Activated CD4-positive, alpha-beta T cell treated with anti-CD3 and anti-CD28 coated beads, Interleukin-2, amount 10 ng/mL, durations not matched to agents 24 days and 14 days (primary cell): ENCODE data around the gene CALR. TPM values are rescaled to one million over a fixed set of nuclear protein-coding genes. Genes with fewer than 3 reads are reported as not detected.
A peak's percentile ranks its signal among the peaks of the same experiment; 100 is the strongest.
"Not testable (repeated sequence)": the region's sequence is repeated elsewhere in the genome, so short reads cannot be mapped to it uniquely, and the experiment has no call there.

Source experiments
- DNase-seq: peaks from one replicate; pipeline ENCODE4 v3.0.0; 2022
- H3K27ac Mint-ChIP-seq: one replicate; pipeline ENCODE4 v1.8.0; 2022; ENCODE audit warnings: mild to moderate bottlenecking, mixed read lengths
- H3K27me3 Mint-ChIP-seq: one replicate; pipeline ENCODE4 v1.8.0; 2022; ENCODE audit warnings: mixed read lengths
- H3K36me3 Mint-ChIP-seq: one replicate; pipeline ENCODE4 v1.8.0; 2022; ENCODE audit warnings: low read depth, mild to moderate bottlenecking, mixed read lengths
- H3K4me1 Mint-ChIP-seq: one replicate; pipeline ENCODE4 v1.8.0; 2021; ENCODE audit warnings: mixed read lengths
- H3K4me3 Mint-ChIP-seq: one replicate; pipeline ENCODE4 v1.8.0; 2022; ENCODE audit warnings: mild to moderate bottlenecking, moderate library complexity, mixed read lengths
- H3K9me3 Mint-ChIP-seq: one replicate; pipeline ENCODE4 v1.8.0; 2021; ENCODE audit warnings: mixed read lengths
- intact Hi-C: fragments of 100-400 bp; cut with micrococcal nuclease; formaldehyde crosslinking; loops from one replicate; pipeline ENCODE4 v1.15.1; 2023
- total RNA-seq: library from RNA; stranded (reverse); gene quantifications from 2 replicates; pipeline ENCODE4 v1.2.3, GENCODE V29; 2022

CALR gene
- total RNA-seq, 1 donor from 2014 or later = 994 TPM

DNA sequence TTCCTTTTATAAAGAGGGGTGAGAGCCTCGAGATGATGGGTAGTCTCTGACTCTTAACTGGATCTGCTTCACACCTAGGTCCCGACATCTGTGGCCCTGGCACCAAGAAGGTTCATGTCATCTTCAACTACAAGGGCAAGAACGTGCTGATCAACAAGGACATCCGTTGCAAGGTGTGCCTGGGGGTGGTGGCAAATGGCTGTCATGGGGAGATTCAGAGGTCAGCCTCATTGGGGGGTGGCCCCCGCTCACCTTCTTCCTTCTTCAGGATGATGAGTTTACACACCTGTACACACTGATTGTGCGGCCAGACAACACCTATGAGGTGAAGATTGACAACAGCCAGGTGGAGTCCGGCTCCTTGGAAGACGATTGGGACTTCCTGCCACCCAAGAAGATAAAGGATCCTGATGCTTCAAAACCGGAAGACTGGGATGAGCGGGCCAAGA is 1.6 kb downstream of the CALR start:
- intact Hi-C loops = loop anchor here (1.0 to 10.0 kb wide), 3 partner anchors 205 to 1475 kb away; partner anchors contain the start of genes DDX39A, GET3 and TRIR
- H3K36me3 Mint-ChIP-seq = peaks cover 63% of the 10 kb centered on the region
- peaks cover 46% of the 10 kb centered on the region for H3K4me1 Mint-ChIP-seq
- no peaks in the 10 kb centered on the region for H3K9me3 Mint-ChIP-seq
- H3K27me3 Mint-ChIP-seq = no peaks in the 10 kb centered on the region
- H3K27ac Mint-ChIP-seq = peak overlapping the region; percentile 91
- peak overlapping the region; percentile 98 for H3K4me3 Mint-ChIP-seq
- no peak for DNase-seq

DNA sequence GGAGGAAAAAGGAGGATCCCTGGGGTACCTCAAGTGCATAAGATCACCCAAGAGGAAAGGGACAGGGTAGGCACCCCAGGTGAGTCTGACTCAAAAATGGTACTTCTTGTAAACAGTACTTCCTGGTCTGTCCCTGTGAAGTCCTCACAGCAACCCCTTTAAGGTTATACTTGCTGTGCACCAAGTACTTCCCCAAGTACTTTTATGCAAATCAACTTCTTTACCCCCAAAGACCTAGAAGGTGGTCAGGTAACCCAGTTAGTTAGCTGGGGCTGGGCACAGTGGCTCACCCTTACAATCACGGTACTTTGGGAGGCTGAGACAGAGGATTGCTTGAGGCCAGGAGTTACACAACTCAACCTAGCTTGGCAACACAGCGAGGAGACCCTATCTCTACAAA is 2.5 kb downstream of the CALR start:
- no peak for DNase-seq
- peak overlapping the region; percentile 98 for H3K4me3 Mint-ChIP-seq
- intact Hi-C loops = no loop called here
- H3K27me3 Mint-ChIP-seq = peaks cover 2% of the 10 kb centered on the region
- H3K36me3 Mint-ChIP-seq = peaks cover 70% of the 10 kb centered on the region
- H3K27ac Mint-ChIP-seq = peak overlapping the region; percentile 67
- H3K9me3 Mint-ChIP-seq = no peaks in the 10 kb centered on the region
- H3K4me1 Mint-ChIP-seq = peaks cover 54% of the 10 kb centered on the region

DNA sequence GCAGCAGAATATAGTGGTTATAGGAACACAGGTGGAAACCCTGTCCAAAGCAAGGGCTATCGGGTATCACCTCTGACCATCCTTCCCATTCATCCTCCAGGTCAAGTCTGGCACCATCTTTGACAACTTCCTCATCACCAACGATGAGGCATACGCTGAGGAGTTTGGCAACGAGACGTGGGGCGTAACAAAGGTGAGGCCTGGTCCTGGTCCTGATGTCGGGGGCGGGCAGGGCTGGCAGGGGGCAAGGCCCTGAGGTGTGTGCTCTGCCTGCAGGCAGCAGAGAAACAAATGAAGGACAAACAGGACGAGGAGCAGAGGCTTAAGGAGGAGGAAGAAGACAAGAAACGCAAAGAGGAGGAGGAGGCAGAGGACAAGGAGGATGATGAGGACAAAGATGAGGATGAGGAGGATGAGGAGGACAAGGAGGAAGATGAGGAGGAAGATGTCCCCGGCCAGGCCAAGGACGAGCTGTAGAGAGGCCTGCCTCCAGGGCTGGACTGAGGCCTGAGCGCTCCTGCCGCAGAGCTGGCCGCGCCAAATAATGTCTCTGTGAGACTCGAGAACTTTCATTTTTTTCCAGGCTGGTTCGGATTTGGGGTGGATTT is 5.1 kb downstream of the CALR start:
- peak overlapping the region; percentile 37 for H3K4me3 Mint-ChIP-seq
- H3K4me1 Mint-ChIP-seq = peaks cover 53% of the 10 kb centered on the region
- H3K9me3 Mint-ChIP-seq = no peaks in the 10 kb centered on the region
- no peak for DNase-seq
- peak overlapping the region; percentile 85 for H3K27ac Mint-ChIP-seq
- intact Hi-C loops = no loop called here
- peaks cover 90% of the 10 kb centered on the region for H3K36me3 Mint-ChIP-seq
- H3K27me3 Mint-ChIP-seq = peaks cover 2% of the 10 kb centered on the region

DNA sequence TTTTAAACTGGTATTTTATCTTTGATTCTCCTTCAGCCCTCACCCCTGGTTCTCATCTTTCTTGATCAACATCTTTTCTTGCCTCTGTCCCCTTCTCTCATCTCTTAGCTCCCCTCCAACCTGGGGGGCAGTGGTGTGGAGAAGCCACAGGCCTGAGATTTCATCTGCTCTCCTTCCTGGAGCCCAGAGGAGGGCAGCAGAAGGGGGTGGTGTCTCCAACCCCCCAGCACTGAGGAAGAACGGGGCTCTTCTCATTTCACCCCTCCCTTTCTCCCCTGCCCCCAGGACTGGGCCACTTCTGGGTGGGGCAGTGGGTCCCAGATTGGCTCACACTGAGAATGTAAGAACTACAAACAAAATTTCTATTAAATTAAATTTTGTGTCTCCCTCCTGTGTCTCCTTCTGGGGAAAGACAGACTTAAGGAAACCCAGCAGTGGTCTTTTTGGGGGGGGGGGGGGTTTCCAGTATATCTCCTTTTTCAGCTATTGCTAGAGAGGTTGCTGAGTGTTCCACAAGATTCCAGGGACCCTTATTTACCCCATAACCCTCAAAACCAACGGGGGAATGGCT is 5.8 kb downstream of the CALR start:
- intact Hi-C loops = no loop called here

DNA sequence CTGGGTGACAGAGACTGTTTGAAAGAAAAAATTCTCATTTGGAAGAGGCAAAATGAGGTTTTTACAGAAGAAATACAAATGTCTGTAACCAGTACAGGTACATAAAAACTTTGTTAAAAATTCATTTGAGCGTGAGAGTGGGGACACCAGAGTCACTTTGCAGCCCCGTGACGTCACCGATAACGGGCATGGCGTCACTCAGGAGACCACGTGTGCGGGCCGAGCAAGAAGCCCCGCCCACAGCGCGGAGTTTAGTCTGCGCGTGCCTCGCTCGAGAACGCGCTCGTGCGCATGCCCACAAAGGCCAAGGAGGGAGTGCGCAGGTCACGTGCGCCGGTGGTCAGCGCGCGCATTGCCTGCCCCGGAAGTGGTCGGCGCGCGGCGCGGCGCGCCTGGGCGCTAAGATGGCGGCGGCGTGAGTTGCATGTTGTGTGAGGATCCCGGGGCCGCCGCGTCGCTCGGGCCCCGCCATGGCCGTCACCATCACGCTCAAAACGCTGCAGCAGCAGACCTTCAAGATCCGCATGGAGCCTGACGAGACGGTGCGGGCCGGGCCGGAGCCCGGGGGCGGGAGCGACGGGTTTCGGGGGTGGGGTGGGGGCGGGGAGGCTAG is 7.2 kb downstream of the CALR start, which contains the start of gene RAD23A:
RAD23A (plus strand) TSS at position 384 of the 613 bp plus-strand sequence; CDS start at position 471, 87 bp downstream.
- intact Hi-C loops = no loop called here
- Mint-ChIP-seq H3K27me3 (peaks cover 2% of the 10 kb centered on the region), H3K4me1 (peaks cover 39% of the 10 kb centered on the region), H3K27ac (peak within 1 kb of the TSS; percentile 98), H3K9me3 (no peaks in the 10 kb centered on the region), H3K36me3 (peaks cover 85% of the 10 kb centered on the region), H3K4me3 (peak within 1 kb of the TSS; percentile 95)
- DNase-seq = peak; percentile 100

More for the DNA sequence above, 5.8 kb downstream of the CALR start:
- H3K27ac Mint-ChIP-seq = peak overlapping the region; percentile 77
- H3K27me3 Mint-ChIP-seq = peaks cover 2% of the 10 kb centered on the region
- H3K36me3 Mint-ChIP-seq = peaks cover 88% of the 10 kb centered on the region
- no peaks in the 10 kb centered on the region for H3K9me3 Mint-ChIP-seq
- DNase-seq = no peak
- peak overlapping the region; percentile 17 for H3K4me3 Mint-ChIP-seq
- H3K4me1 Mint-ChIP-seq = peaks cover 51% of the 10 kb centered on the region

DNA sequence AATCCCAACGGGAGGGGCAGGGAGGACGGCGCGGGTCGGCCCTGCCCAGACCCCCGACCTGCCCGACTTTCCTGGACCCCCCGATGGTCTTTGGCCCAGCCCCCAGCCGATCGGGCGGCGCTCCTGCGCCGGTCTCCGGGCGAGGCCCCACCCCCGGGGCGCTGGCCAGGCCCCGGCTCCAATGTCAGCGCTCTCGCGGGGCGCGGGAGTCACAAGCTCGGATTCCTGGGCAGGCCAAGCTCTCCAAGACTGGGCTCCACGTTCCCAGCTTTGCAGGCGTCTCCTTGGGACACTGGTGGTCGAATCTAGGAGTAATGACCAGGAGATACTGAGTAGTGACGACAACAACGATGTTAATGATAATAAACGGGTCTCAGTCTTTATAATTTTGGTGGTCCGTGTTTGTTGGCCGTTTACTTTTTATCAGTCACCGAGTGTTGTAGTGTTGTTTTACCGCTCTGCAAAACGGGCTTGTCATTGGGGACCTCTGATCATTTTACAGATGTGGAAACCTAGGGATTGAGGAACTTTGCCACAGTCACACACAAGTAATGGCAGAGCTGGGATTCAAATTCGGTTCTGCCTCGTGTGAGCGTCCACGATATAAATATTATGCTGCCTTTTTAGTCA is 7.8 kb downstream of the CALR start:
- H3K4me1 Mint-ChIP-seq = peaks cover 36% of the 10 kb centered on the region
- intact Hi-C loops = no loop called here
- H3K27ac Mint-ChIP-seq = peak overlapping the region; percentile 89
- no peaks in the 10 kb centered on the region for H3K9me3 Mint-ChIP-seq
- peak; percentile 87 for DNase-seq
- H3K36me3 Mint-ChIP-seq = peaks cover 85% of the 10 kb centered on the region
- peaks cover 2% of the 10 kb centered on the region for H3K27me3 Mint-ChIP-seq
- peak overlapping the region; percentile 95 for H3K4me3 Mint-ChIP-seq

DNA sequence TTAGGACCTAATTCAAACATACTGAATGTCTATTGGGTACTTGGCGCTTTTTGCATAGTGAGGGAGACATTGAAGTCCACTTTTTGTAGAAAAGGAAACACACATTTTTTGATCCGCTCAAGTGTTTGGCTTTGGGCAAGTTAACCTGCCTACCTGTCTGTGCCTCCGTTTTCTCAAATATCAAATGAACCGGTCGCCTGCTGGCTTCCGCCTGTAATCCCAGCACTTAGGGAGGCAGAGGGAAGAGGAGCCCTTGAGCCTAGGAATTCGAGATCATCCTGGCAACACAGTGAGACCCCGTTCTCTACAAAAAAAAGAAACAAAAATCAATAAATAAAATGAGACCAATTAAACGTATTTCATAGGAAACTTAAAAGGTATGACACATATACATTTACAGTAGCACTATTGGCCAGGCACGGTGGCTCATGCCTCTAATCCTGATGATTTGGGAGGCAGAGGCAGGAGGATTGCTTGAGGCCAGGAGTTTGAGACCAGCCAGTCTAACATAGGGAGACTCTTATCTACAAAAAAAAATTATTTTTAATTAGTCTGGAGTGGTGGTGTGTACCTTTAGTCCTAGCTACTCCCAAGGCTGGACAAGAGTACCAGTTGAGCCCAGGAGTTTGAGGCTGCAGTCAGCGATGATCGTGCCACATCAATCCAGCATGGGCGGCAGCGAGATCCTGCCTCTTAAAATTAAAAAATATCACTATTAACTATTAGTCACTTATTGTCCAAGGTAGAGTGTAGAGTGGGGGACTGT is 8.5 kb downstream of the CALR start:
- Mint-ChIP-seq H3K4me1 (peaks cover 37% of the 10 kb centered on the region), H3K27me3 (peaks cover 2% of the 10 kb centered on the region), H3K9me3 (no peaks in the 10 kb centered on the region), H3K36me3 (peaks cover 83% of the 10 kb centered on the region), H3K27ac (peak overlapping the region; percentile 89), H3K4me3 (peak overlapping the region; percentile 95)
- DNase-seq = peak; percentile 59
- intact Hi-C loops = no loop called here

DNA sequence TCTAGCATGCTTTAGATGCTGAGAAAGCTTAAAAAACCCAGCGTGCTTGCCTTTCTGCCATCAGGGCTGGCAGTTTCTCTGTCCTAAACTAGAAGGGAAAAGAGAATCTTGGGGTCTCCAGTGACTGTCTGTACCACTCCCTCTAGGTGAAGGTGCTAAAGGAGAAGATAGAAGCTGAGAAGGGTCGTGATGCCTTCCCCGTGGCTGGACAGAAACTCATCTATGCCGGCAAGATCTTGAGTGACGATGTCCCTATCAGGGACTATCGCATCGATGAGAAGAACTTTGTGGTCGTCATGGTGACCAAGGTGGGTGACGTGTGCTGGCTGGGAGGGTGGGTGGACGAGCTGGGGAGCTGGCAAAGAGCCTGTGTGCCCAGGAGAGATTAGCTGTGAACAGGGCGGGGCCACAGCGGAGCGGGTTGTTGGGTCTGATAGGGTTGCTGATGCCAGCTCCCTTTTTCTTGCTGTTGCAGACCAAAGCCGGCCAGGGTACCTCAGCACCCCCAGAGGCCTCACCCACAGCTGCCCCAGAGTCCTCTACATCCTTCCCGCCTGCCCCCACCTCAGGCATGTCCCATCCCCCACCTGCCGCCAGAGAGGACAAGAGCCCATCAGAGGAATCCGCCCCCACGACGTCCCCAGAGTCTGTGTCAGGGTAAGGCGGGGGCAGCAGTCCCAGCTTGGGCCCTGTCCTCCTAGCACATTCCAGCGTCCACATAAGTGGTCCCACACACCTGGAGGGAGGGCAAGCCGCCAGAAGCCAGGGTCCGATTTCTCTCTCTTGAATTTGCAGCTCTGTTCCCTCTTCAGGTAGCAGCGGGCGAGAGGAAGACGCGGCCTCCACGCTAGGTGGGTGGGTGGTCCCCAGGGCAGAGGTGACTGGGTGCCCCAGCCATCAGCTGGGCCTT is 9.5 kb downstream of the CALR start:
- H3K27ac Mint-ChIP-seq = peak overlapping the region; percentile 70
- no peaks in the 10 kb centered on the region for H3K9me3 Mint-ChIP-seq
- peaks cover 81% of the 10 kb centered on the region for H3K36me3 Mint-ChIP-seq
- DNase-seq = no peak
- H3K4me1 Mint-ChIP-seq = peaks cover 33% of the 10 kb centered on the region
- intact Hi-C loops = no loop called here
- H3K4me3 Mint-ChIP-seq = peak overlapping the region; percentile 48
- H3K27me3 Mint-ChIP-seq = peaks cover 2% of the 10 kb centered on the region

DNA sequence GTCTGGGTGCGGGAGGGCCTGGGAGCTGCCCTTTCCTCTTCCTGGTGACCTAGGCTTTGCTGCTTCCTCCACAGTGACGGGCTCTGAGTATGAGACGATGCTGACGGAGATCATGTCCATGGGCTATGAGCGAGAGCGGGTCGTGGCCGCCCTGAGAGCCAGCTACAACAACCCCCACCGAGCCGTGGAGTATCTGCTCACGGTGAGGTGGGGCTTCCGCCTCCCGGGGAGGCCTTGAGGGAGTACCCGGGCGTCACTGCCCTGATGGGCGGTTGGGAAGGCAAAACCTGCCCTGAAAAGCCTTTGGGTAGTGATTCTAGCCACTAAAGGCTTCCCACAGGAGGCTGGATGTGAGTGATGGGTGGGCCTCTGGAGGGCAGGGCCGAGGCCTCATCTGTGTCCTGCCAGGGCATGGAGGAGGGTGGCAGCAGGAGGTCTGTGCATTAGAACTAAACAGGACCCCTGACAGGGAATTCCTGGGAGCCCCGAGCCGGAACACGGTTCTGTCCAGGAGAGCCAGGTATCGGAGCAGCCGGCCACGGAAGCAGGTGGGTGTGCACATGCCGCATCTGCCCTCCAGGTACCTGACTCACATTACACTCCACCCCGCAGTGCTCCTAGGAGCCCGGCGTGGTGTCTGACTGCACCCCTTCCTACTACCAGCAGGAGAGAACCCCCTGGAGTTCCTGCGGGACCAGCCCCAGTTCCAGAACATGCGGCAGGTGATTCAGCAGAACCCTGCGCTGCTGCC is 10.4 kb downstream of the CALR start:
- intact Hi-C loops = no loop called here
- peaks cover 78% of the 10 kb centered on the region for H3K36me3 Mint-ChIP-seq
- peaks cover 2% of the 10 kb centered on the region for H3K27me3 Mint-ChIP-seq
- H3K4me1 Mint-ChIP-seq = peaks cover 26% of the 10 kb centered on the region
- peak; percentile 58 for DNase-seq
- no peaks in the 10 kb centered on the region for H3K9me3 Mint-ChIP-seq
- H3K4me3 Mint-ChIP-seq = no peak overlapping the region
- H3K27ac Mint-ChIP-seq = no peak overlapping the region

DNA sequence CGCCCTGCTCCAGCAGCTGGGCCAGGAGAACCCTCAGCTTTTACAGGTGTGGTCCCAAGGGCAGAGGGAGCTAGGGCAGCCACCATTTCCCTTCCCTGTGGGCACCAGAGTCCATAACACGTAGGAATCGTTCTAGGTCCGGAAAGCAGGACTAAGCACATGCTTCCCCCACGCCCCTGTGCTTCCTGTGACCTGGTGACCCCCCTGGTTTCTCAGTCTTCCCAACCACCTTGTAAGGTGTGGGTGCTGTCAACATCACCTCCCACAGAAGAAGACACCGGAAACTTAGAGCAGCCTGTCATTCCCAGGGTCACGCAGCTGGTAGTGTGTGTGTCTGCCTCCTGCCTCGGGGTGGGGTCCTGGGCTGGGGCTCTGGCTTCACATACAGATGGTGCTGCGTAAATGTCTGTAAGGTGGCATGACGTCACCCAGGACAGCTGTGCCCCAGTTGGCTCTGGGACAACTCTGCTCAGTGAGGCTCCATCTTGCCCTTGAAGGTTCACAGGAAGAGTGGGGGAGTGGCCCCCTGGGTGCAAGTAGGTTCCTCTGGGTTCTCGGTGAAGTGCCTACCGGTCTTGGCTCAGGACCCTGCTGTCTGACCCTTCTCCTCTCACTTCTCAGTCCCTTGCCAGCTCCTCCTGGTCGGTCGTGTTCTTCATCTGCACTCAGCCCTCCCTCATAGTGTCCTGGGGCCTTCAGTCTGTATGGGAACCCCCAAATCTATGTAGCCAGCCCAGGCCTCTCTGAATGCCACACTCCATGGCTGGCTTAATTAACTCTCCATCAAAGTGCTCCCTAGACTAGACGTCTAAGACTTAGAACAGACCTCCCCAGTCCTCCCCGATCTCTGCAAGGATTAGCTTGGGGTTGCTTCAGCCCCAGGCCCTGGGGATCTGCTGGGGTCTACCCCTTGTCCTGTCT is 11.2 kb downstream of the CALR start:
- peaks cover 2% of the 10 kb centered on the region for H3K27me3 Mint-ChIP-seq
- DNase-seq = peak; percentile 58
- no peaks in the 10 kb centered on the region for H3K9me3 Mint-ChIP-seq
- intact Hi-C loops = no loop called here
- peaks cover 78% of the 10 kb centered on the region for H3K36me3 Mint-ChIP-seq
- H3K27ac Mint-ChIP-seq = no peak overlapping the region
- H3K4me1 Mint-ChIP-seq = peaks cover 32% of the 10 kb centered on the region
- H3K4me3 Mint-ChIP-seq = no peak overlapping the region

DNA sequence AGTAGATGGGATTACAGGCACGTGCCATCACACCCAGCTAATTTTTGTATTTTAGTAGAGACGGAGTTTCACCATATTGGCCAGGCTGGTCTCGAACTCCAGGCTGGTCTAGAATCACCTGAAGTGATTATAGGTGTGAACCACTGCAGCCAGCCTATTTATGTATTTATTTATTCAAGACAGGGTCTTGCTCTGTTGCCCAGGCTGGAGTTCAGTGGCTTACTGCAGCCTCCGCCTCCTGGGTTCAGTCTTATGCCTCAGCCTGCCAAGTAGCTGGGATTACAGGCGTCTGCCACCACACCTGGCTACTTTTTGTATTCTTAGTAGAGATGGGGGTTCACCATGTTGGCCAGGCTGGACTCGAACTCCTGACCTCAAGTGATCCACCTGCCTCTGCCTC is 13.6 kb downstream of the CALR start:
- H3K4me3 Mint-ChIP-seq, H3K9me3 Mint-ChIP-seq, DNase-seq, intact Hi-C loops, H3K27me3 Mint-ChIP-seq: not testable (repeated sequence)
- Mint-ChIP-seq H3K36me3 (peaks cover 65% of the 10 kb centered on the region), H3K27ac (peak overlapping the region; percentile 9), H3K4me1 (peaks cover 30% of the 10 kb centered on the region)
